GM12878 (cell line): ENCODE measurements around the gene NDUFA12. TPM values are rescaled to one million over a fixed set of nuclear protein-coding genes. Genes with fewer than 3 reads are reported as not detected.

Experiments
- ATAC-seq: fragments of 200-7000 bp; cut with Tn5 transposase; 3 replicates; pipeline ENCODE4 v1.9.1; 2020; ENCODE audit warnings: mild to moderate bottlenecking, moderate library complexity
- BruUV-seq: library from RNA; stranded (reverse); fragments of 400-500 nt; replicated peaks from 2 replicates; lab custom pipeline; 2021; lab: Mats Ljungman, UMichigan
- CTCF ChIA-PET: fragments of 300-600 bp; sonication (Branson Sonifier 250); formaldehyde crosslinking; extraction: SDS; loops from one replicate; lab custom pipeline; 2021; ENCODE audit warnings: inconsistent platforms; lab: Yijun Ruan, JAX
- POLR2A ChIA-PET: fragments of 350-600 bp; formaldehyde crosslinking; extraction: SDS; loops from one replicate; lab custom pipeline; 2021; ENCODE audit warnings: inconsistent platforms; lab: Charles Lee
- RAD21 ChIA-PET: fragments of 300-600 bp; sonication (Branson Sonifier 250); formaldehyde crosslinking; loops from one replicate; lab custom pipeline; 2023; ENCODE audit warnings: antibody characterized with exemption; ENCODE audit not compliant: unreplicated experiment; lab: Charles Lee
- SMC1A ChIA-PET: fragments of 300-600 bp; sonication (Branson Sonifier 250); formaldehyde crosslinking; loops from one replicate; lab custom pipeline; 2023; ENCODE audit not compliant: unreplicated experiment, uncharacterized antibody; lab: Charles Lee
- DNase-seq: peaks from one replicate; pipeline ENCODE4 v3.0.0-alpha.2; 2011; ENCODE audit warnings: low read depth, low spot score
- FAIRE-seq: peaks from 3 replicates; lab custom pipeline; 2011; peaks lifted over from hg19 to GRCh38; lab: Jason Lieb, UNC
- H2AFZ ChIP-seq: 2 replicates; pipeline ENCODE4 v1.6.0; 2011; ENCODE audit warnings: low read depth, low read length, control low read depth; ENCODE audit not compliant: control insufficient read depth
- H3K27ac ChIP-seq: 2 replicates; pipeline ENCODE4 v1.5.1; 2011; ENCODE audit warnings: control low read depth; ENCODE audit not compliant: control insufficient read depth, insufficient read depth
- H3K27me3 ChIP-seq, 2 experiments: replicated peaks in 1 of 2; 2 replicates each; pipeline versions ENCODE4 v1.6.0 to v1.6.1; 2011; ENCODE audit warnings: low read length in 1 of 2; ENCODE audit not compliant: control insufficient read depth in 2 of 2, insufficient read depth in 2 of 2
- H3K36me3 ChIP-seq, 2 experiments: 2 replicates each; pipeline ENCODE4 v1.5.1; 2011; ENCODE audit warnings: low read length in 1 of 2; ENCODE audit not compliant: control insufficient read depth in 2 of 2, insufficient read depth in 2 of 2
- H3K4me1 ChIP-seq: 2 replicates; pipeline ENCODE4 v1.6.1; 2011; ENCODE audit warnings: mild to moderate bottlenecking, low read length, moderate library complexity, mixed read lengths; ENCODE audit not compliant: control insufficient read depth, insufficient read depth
- H3K4me2 ChIP-seq: 2 replicates; pipeline ENCODE4 v1.6.0; 2011; ENCODE audit warnings: control low read depth; ENCODE audit not compliant: control insufficient read depth, insufficient read depth
- H3K4me3 ChIP-seq: fragments of 200-600 bp; sonication (generic); 2 replicates; pipeline ENCODE4 v1.5.1; 2016
- H3K79me2 ChIP-seq: 2 replicates; pipeline ENCODE4 v1.6.0; 2011; ENCODE audit warnings: low read length; ENCODE audit not compliant: control insufficient read depth, insufficient read depth
- H3K9ac ChIP-seq: 2 replicates; pipeline ENCODE4 v1.8.0; 2011; ENCODE audit warnings: low read length, control low read depth, mixed read lengths; ENCODE audit not compliant: control insufficient read depth, insufficient read depth
- H3K9me3 ChIP-seq: replicated peaks from 3 replicates; pipeline ENCODE4 v1.5.1; 2011; ENCODE audit warnings: mild to moderate bottlenecking, low read length; ENCODE audit not compliant: control insufficient read depth, insufficient read depth
- H4K20me1 ChIP-seq: 2 replicates; pipeline ENCODE4 v1.6.0; 2011; ENCODE audit not compliant: control insufficient read depth, insufficient read depth
- FOXM1 ChIP-seq: IDR thresholded peaks from 2 replicates; pipeline ENCODE4 v1.6.1; 2012; ENCODE audit warnings: low read depth, mild to moderate bottlenecking, inconsistent platforms, low read length, moderate library complexity
- SMARCA5 ChIP-seq: fragments of 450-650 bp; IDR thresholded peaks from 2 replicates; pipeline ENCODE4 v1.6.1; 2017; ENCODE audit warnings: mild to moderate bottlenecking
- WGBS: methylation state at CpG from one replicate; pipeline ENCODE4 v1.1.6; 2016; ENCODE audit warnings: low lambda C conversion rate; ENCODE audit not compliant: insufficient replicate concordance, insufficient coverage; ENCODE audit errors: missing lambda C conversion rate; 5-methylcytosine and 5-hydroxymethylcytosine counted together
- in situ Hi-C: fragments of 300-500 bp; cut with MboI; formaldehyde crosslinking; loops from 9 replicates; pipeline ENCODE4 v1.14.3; 2018; ENCODE audit warnings: mixed read lengths
- intact Hi-C: fragments of 100-400 bp; cut with micrococcal nuclease; formaldehyde crosslinking; loops from one replicate; pipeline ENCODE4 v1.14.2; 2022; ENCODE audit not compliant: unreplicated experiment
- polyA plus RNA-seq, 11 experiments: library from polyadenylated mRNA; depleted of rRNA in 4 of 11; unstranded in 6 of 11; stranded (reverse) in 5 of 11; fragments of >200 nt; fragmentation: Nextera tagmentation in 4 of 11; fragmentation: Illumina TruSeq in 1 of 11; extraction: Ambion mirVana in 4 of 11; extraction: Trizol in 1 of 11; gene quantifications; 1 replicate in 1 of 11; 2 replicates in 10 of 11; pipeline versions ENCODE4 v1.2.1 to v1.2.3, GENCODE V29; 2011 to 2016; ENCODE audit warnings: inconsistent platforms in 2 of 11, missing spikeins in 2 of 11, low read depth in 1 of 11
- total RNA-seq, 4 experiments: library from RNA; depleted of rRNA in 3 of 4; stranded (reverse); fragments of >200 nt in 3 of 4; fragmentation: Illumina TruSeq in 1 of 4; extraction: Trizol in 1 of 4; gene quantifications; 2 replicates each; pipeline versions ENCODE4 v1.2.1 to v1.2.3, GENCODE V29; 2013 to 2021

NDUFA12 gene
- total and polyA plus RNA-seq, 10 of the 15 experiments (the other 5 are each of a cell fraction or from before 2014, with no cell fraction given) = 141 to 1,021 (median 295) TPM

DNA sequence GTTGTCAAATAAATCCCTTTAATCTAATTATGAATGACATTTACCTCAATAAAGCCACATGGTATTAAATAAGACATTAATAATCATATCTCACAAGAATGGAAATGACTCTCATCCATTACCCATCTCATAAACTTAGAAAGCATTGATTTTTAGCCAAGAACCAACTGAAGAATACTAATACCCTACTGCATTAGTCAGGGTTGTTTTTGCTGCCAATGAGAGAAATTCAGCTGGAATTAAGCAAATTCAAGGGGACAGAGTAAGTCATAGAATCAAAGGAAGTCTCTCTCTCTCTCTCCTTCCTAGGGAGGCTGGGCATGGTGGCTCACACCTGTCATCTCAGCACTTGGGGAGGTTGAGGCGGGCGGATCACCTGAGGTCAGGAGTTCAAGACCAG, 41.6 kb downstream of the NDUFA12 start:
- no peak for FAIRE-seq

DNA sequence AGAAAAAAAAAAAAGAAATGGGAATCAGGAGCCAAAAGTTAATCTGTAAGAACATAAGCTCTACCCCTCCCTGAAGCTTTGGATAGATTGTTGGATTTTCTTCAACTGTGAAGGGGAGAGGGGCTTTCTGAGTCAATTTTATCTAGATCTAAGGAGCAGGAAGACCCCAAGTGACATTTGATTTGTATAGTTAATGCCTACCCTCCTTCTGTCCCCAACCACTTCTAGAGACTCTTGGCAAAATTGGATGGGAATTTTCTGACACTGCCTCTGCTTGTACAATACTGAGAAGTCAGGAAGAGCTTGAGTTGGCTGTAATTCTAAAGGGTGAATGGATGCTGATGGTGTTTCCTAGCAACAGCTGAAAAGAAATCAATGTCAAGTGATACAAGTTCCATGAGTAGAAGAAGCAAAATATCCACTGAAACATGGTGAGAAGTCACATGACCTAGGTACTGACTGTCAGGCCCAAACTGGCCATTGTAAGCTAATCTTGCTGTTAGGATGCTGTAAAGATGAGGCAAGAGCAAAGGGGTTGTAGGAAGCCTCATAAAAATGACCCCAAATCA, 42.2 kb downstream of the NDUFA12 start:
- ChIA-PET SMC1A (interaction anchor here (0.5 to 1.5 kb wide), 4 partner anchors 12 to 411 kb away, joined by 3 read pairs; no protein-coding TSS in a partner anchor), CTCF (interaction anchor here (0.7 kb wide), 1 partner anchor 22 kb away, joined by 3 read pairs; no protein-coding TSS in a partner anchor), POLR2A (interaction anchor here (0.5 to 0.7 kb wide), 3 partner anchors 16 to 330 kb away, joined by 3 to 4 read pairs (median 3); no protein-coding TSS in a partner anchor), RAD21 (no interaction called here)
- Histone ChIP-seq H3K27ac (no peak overlapping the region), H3K4me3 (no peak overlapping the region), H3K9me3 (no peaks in the 10 kb centered on the region), H3K4me1 (no peaks in the 10 kb centered on the region), H4K20me1 (no peaks in the 10 kb centered on the region), H3K9ac (no peak overlapping the region), H3K4me2 (no peak overlapping the region), H3K79me2 (no peaks in the 10 kb centered on the region), H3K36me3 (no peaks in the 10 kb centered on the region), H3K27me3 (0 out of 4 replicates have a peak, but pooled peaks cover 0 to 2% of the 10 kb centered on the region in 2 experiments), H2AFZ (no peak overlapping the region)
- in situ Hi-C loops = no loop called here
- DNase-seq (no peak), FAIRE-seq (no peak), ATAC-seq (no peak)
- intact Hi-C loops = no loop called here
- no peak for TF ChIP-seq SMARCA5
- no TSS peak for BruUV-seq

More for the DNA sequence above, 41.6 kb downstream of the NDUFA12 start:
- WGBS = 96% methylated on average over 2 of the region's 2 CpGs
- in situ Hi-C loops (no loop called here), intact Hi-C loops (no loop called here)
- Histone ChIP-seq H3K4me3 (no peak overlapping the region), H3K27ac (no peak overlapping the region), H3K4me2 (no peak overlapping the region), H3K9ac (no peak overlapping the region), H2AFZ (no peak overlapping the region), H3K79me2 (no peaks in the 10 kb centered on the region), H3K4me1 (no peaks in the 10 kb centered on the region), H3K9me3 (no peaks in the 10 kb centered on the region), H3K27me3 (no peaks in the 10 kb centered on the region), H4K20me1 (no peaks in the 10 kb centered on the region), H3K36me3 (no peaks in the 10 kb centered on the region)
- ChIA-PET RAD21 (no interaction called here), POLR2A (interaction anchor here (0.5 kb wide), 1 partner anchor 92 kb away, joined by 4 read pairs; no protein-coding TSS in a partner anchor), CTCF (no interaction called here), SMC1A (interaction anchor here (0.5 to 1.1 kb wide), 4 partner anchors 11 to 411 kb away, joined by 3 read pairs; no protein-coding TSS in a partner anchor)
- ATAC-seq = no peak
- no TSS peak for BruUV-seq
- no peak for DNase-seq
- TF ChIP-seq FOXM1 = no peak
